ENCODE measurements around the gene ANKRD22. TPM values are rescaled to one million over a fixed set of nuclear protein-coding genes. Genes with fewer than 3 reads are reported as not detected.

ANKRD22 gene
- total and polyA plus RNA-seq, 10 of the 15 experiments (the other 5 are each of a cell fraction or from before 2014, with no cell fraction given), result 0.30 to 1.3 (median 0.71) TPM

DNA sequence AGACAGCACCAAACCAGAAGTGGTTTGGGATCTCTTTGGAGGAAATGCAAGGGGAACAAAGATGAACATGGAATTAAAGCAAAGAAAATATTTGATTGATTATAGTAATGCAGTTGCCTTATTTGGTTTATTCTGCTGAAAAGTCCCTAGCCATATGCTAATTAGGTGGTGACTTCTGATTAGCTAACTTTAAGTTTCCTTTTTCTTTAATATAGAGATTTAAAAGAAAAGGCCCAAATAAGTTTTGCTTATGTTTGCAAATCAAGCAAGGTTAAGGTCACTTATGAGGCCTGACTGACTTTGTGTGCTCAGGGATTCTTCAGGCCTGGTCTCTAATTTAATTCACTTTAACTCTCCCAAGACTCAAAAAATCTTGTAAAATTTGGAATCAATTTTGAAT is 6.2 kb upstream of the ANKRD22 start:
- FAIRE-seq (no peak), DNase-seq (ENCODE audit: low read depth, low spot score) (no peak), ATAC-seq (no peak)
- in situ Hi-C loops (cut with MboI), result no loop called here
- H3K9ac ChIP-seq (ENCODE audit: control insufficient read depth, insufficient read depth, low read length), result no peak overlapping the region
- H3K79me2 ChIP-seq (ENCODE audit: control insufficient read depth, insufficient read depth, low read length), result no peaks in the 10 kb centered on the region
- no peak overlapping the region for H2AFZ ChIP-seq (ENCODE audit: control insufficient read depth, low read depth, low read length)
- no peaks in the 10 kb centered on the region for H3K4me1 ChIP-seq (ENCODE audit: control insufficient read depth, insufficient read depth, low read length)
- H3K27ac ChIP-seq (ENCODE audit: control insufficient read depth, insufficient read depth), result no peak overlapping the region
- POLR2A ChIA-PET, result no interaction called here
- no peak overlapping the region for H3K4me2 ChIP-seq (ENCODE audit: control insufficient read depth, insufficient read depth)
- H3K36me3 ChIP-seq (ENCODE audit: control insufficient read depth in 2 of 2, insufficient read depth in 2 of 2, low read length in 1 of 2), result no peaks in the 10 kb centered on the region
- no peaks in the 10 kb centered on the region for H3K9me3 ChIP-seq (replicated peaks; ENCODE audit: control insufficient read depth, insufficient read depth, low read length)
- H4K20me1 ChIP-seq (ENCODE audit: control insufficient read depth, insufficient read depth), result no peaks in the 10 kb centered on the region
- RAD21 ChIA-PET (ENCODE audit: unreplicated experiment), result interaction anchor here (1.2 to 2.0 kb wide), 2 partner anchors 22 to 23 kb away, joined by 3 to 6 read pairs; no protein-coding TSS in a partner anchor
- no peaks in the 10 kb centered on the region for H3K27me3 ChIP-seq (replicated peaks in 1 of 2; ENCODE audit: control insufficient read depth in 2 of 2, insufficient read depth in 2 of 2, low read length in 1 of 2)
- CTCF ChIA-PET, result interaction anchor here (0.8 to 3.8 kb wide), 2 partner anchors 13 to 22 kb away, joined by 4 to 27 read pairs; no protein-coding TSS in a partner anchor
- SMC1A ChIA-PET (ENCODE audit: uncharacterized antibody, unreplicated experiment), result interaction anchor here (1.5 to 4.1 kb wide), 3 partner anchors 12 to 75 kb away, joined by 4 to 19 read pairs (median 9); no protein-coding TSS in a partner anchor
- intact Hi-C loops (cut with micrococcal nuclease; ENCODE audit: unreplicated experiment), result no loop called here
- BruUV-seq (replicated peaks), result no TSS peak
- H3K4me3 ChIP-seq, result no peak overlapping the region
- TF ChIP-seq, protein P1, sequence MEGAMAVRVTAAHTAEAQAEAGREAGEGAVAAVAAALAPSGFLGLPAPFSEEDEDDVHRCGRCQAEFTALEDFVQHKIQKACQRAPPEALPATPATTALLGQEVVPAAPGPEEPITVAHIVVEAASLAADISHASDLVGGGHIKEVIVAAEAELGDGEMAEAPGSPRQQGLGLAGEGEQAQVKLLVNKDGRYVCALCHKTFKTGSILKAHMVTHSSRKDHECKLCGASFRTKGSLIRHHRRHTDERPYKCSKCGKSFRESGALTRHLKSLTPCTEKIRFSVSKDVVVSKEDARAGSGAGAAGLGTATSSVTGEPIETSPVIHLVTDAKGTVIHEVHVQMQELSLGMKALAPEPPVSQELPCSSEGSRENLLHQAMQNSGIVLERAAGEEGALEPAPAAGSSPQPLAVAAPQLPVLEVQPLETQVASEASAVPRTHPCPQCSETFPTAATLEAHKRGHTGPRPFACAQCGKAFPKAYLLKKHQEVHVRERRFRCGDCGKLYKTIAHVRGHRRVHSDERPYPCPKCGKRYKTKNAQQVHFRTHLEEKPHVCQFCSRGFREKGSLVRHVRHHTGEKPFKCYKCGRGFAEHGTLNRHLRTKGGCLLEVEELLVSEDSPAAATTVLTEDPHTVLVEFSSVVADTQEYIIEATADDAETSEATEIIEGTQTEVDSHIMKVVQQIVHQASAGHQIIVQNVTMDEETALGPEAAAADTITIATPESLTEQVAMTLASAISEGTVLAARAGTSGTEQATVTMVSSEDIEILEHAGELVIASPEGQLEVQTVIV (IDR thresholded peaks at IDR 0.05; ENCODE audit: borderline replicate concordance, partially characterized antibody), result no peak
- TF ChIP-seq FOXM1 (IDR thresholded peaks at IDR 0.05; ENCODE audit: low read depth, low read length), result no peak
- TF ChIP-seq CHD2 (IDR thresholded peaks at IDR 0.05; ENCODE audit: borderline replicate concordance, low read depth, low read length), result no peak
- TF ChIP-seq CHD1 (IDR thresholded peaks at IDR 0.05; ENCODE audit: low read depth, low read length), result no peak
- TF ChIP-seq BHLHE40 (IDR thresholded peaks at IDR 0.05; ENCODE audit: borderline replicate concordance in 1 of 2, low read depth in 2 of 2, low read length in 1 of 2), result no peak
- TF ChIP-seq, protein P2, sequence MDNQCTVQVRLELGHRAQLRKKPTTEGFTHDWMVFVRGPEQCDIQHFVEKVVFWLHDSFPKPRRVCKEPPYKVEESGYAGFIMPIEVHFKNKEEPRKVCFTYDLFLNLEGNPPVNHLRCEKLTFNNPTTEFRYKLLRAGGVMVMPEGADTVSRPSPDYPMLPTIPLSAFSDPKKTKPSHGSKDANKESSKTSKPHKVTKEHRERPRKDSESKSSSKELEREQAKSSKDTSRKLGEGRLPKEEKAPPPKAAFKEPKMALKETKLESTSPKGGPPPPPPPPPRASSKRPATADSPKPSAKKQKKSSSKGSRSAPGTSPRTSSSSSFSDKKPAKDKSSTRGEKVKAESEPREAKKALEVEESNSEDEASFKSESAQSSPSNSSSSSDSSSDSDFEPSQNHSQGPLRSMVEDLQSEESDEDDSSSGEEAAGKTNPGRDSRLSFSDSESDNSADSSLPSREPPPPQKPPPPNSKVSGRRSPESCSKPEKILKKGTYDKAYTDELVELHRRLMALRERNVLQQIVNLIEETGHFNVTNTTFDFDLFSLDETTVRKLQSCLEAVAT (IDR thresholded peaks at IDR 0.05), result no peak
- TF ChIP-seq, protein P3, sequence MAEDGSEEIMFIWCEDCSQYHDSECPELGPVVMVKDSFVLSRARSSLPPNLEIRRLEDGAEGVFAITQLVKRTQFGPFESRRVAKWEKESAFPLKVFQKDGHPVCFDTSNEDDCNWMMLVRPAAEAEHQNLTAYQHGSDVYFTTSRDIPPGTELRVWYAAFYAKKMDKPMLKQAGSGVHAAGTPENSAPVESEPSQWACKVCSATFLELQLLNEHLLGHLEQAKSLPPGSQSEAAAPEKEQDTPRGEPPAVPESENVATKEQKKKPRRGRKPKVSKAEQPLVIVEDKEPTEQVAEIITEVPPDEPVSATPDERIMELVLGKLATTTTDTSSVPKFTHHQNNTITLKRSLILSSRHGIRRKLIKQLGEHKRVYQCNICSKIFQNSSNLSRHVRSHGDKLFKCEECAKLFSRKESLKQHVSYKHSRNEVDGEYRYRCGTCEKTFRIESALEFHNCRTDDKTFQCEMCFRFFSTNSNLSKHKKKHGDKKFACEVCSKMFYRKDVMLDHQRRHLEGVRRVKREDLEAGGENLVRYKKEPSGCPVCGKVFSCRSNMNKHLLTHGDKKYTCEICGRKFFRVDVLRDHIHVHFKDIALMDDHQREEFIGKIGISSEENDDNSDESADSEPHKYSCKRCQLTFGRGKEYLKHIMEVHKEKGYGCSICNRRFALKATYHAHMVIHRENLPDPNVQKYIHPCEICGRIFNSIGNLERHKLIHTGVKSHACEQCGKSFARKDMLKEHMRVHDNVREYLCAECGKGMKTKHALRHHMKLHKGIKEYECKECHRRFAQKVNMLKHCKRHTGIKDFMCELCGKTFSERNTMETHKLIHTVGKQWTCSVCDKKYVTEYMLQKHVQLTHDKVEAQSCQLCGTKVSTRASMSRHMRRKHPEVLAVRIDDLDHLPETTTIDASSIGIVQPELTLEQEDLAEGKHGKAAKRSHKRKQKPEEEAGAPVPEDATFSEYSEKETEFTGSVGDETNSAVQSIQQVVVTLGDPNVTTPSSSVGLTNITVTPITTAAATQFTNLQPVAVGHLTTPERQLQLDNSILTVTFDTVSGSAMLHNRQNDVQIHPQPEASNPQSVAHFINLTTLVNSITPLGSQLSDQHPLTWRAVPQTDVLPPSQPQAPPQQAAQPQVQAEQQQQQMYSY (CRISPR knock-in tag; IDR thresholded peaks at IDR 0.05), result no peak
- TF ChIP-seq, protein P4, sequence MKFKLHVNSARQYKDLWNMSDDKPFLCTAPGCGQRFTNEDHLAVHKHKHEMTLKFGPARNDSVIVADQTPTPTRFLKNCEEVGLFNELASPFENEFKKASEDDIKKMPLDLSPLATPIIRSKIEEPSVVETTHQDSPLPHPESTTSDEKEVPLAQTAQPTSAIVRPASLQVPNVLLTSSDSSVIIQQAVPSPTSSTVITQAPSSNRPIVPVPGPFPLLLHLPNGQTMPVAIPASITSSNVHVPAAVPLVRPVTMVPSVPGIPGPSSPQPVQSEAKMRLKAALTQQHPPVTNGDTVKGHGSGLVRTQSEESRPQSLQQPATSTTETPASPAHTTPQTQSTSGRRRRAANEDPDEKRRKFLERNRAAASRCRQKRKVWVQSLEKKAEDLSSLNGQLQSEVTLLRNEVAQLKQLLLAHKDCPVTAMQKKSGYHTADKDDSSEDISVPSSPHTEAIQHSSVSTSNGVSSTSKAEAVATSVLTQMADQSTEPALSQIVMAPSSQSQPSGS (IDR thresholded peaks at IDR 0.05; ENCODE audit: low read length), result no peak
- TF ChIP-seq RAD51 (IDR thresholded peaks at IDR 0.05), result no peak
- TF ChIP-seq MEF2B (IDR thresholded peaks at IDR 0.05; ENCODE audit: partially characterized antibody, poor library complexity, severe bottlenecking), result no peak
- TF ChIP-seq RCOR1 (conservative IDR thresholded peaks at IDR 0.05; ENCODE audit: low read depth, low read length), result no peak
- no peak for TF ChIP-seq CBX3 (IDR thresholded peaks at IDR 0.05; ENCODE audit: borderline replicate concordance, low read depth)
- TF ChIP-seq NFXL1 (IDR thresholded peaks at IDR 0.05; ENCODE audit: borderline replicate concordance), result no peak

All from GM12878 (cell line).